Mesothelial cell of epicardium (in vitro differentiated cells): Measurements from ENCODE around the gene TSEN15. TPM values are rescaled to one million over a fixed set of nuclear protein-coding genes. Genes with fewer than 3 reads are reported as not detected.

Experiments
- DNase-seq, 2 experiments: peaks; one replicate each; pipeline ENCODE4 v3.0.0; 2021; ENCODE audit warnings: low spot score in 2 of 2; ENCODE audit not compliant: unreplicated experiment in 2 of 2
- H3K27ac Mint-ChIP-seq: 2 replicates; pipeline ENCODE4 v1.8.0; 2021; ENCODE audit warnings: mixed read lengths
- H3K27me3 Mint-ChIP-seq: 2 replicates; pipeline ENCODE4 v1.8.0; 2021; ENCODE audit warnings: low read depth, mixed read lengths
- H3K36me3 Mint-ChIP-seq: 2 replicates; pipeline ENCODE4 v1.8.0; 2021; ENCODE audit warnings: mixed read lengths
- H3K4me1 Mint-ChIP-seq: 2 replicates; pipeline ENCODE4 v1.8.0; 2021; ENCODE audit warnings: mixed read lengths
- H3K4me3 Mint-ChIP-seq: 2 replicates; pipeline ENCODE4 v1.8.0; 2021; ENCODE audit warnings: mild to moderate bottlenecking, moderate library complexity, mixed read lengths
- H3K9me3 Mint-ChIP-seq: 2 replicates; pipeline ENCODE4 v1.8.0; 2021; ENCODE audit warnings: mixed read lengths
- CTCF ChIP-seq: fragments of 200-600 bp; sonication (generic); IDR thresholded peaks from one replicate; pipeline ENCODE4 v1.5.0; 2021; ENCODE audit warnings: antibody characterized with exemption; ENCODE audit not compliant: unreplicated experiment
- total RNA-seq: library from RNA; stranded (reverse); gene quantifications from 3 replicates; pipeline ENCODE4 v1.2.1, GENCODE V29; 2021

TSEN15 gene
- total RNA-seq, 1 donor from 2014 or later = 32.8 TPM

GRCh38 chr1:184118046-184118445 lies 66.5 kb downstream of the TSEN15 start:
- Mint-ChIP-seq H3K4me1 (no peaks in the 10 kb centered on the region), H3K36me3 (peaks cover 5% of the 10 kb centered on the region), H3K27me3 (no peaks in the 10 kb centered on the region), H3K9me3 (peaks cover 5% of the 10 kb centered on the region), H3K4me3 (no peak overlapping the region), H3K27ac (no peak overlapping the region)
- TF ChIP-seq CTCF = no peak
- DNase-seq = no peak

Other genes starting within 250 kb of the TSEN15 start
- gene RGL1, start 246.6 kb upstream of the TSEN15 start, total RNA-seq = 30.5 to 34.0 TPM (median 31.3 TPM) in 3 replicates
- gene COLGALT2, start 14.0 kb upstream of the TSEN15 start, total RNA-seq = 3.7 to 3.8 TPM (median 3.8 TPM) in 3 replicates